ENCODE data around the gene EIF4B. TPM values are rescaled to one million over a fixed set of nuclear protein-coding genes. Genes with fewer than 3 reads are reported as not detected.

The EIF4B gene
- total and polyA plus RNA-seq, 2 of the 8 experiments (the other 6 are each of a cell fraction or from before 2014, with no cell fraction given), result 269 to 816 TPM

DNA sequence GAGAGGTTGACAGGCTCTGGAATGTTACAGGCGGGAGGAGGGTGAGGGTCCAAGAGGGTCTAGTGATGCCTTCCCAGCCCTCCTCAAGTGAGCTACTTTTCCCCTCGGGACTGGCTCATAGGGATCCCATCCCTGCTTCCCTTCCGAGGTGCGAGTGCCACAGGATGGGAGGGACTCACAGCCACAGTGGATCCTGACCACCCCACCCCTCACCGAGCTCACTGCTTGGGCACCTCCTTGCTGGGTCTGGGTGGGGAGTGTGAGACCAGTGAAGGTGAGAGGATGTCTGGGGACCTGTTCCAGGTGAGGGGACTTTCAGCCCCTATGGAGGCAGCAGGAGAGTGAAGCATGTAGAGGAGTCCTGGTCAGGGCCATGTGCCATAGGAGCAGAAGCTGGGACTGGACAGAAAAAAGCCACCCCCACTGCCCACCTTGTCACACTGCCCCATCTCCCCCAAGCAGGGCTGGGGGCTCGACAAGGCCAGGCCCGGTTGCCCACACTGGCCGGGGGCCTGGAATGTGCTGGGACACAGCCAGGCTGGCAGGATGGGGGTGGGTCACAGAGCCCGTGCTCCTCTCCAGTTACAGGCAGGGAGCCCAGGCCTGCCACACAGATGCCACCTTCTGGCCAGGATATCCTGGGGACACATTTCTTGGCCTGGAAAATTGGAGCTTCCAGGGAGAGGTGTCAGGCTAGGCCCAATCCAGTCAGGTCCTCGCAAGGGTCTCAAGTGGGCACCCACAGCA lies 42.0 kb downstream of the EIF4B start (continued):
- TF ChIP-seq, protein P1, sequence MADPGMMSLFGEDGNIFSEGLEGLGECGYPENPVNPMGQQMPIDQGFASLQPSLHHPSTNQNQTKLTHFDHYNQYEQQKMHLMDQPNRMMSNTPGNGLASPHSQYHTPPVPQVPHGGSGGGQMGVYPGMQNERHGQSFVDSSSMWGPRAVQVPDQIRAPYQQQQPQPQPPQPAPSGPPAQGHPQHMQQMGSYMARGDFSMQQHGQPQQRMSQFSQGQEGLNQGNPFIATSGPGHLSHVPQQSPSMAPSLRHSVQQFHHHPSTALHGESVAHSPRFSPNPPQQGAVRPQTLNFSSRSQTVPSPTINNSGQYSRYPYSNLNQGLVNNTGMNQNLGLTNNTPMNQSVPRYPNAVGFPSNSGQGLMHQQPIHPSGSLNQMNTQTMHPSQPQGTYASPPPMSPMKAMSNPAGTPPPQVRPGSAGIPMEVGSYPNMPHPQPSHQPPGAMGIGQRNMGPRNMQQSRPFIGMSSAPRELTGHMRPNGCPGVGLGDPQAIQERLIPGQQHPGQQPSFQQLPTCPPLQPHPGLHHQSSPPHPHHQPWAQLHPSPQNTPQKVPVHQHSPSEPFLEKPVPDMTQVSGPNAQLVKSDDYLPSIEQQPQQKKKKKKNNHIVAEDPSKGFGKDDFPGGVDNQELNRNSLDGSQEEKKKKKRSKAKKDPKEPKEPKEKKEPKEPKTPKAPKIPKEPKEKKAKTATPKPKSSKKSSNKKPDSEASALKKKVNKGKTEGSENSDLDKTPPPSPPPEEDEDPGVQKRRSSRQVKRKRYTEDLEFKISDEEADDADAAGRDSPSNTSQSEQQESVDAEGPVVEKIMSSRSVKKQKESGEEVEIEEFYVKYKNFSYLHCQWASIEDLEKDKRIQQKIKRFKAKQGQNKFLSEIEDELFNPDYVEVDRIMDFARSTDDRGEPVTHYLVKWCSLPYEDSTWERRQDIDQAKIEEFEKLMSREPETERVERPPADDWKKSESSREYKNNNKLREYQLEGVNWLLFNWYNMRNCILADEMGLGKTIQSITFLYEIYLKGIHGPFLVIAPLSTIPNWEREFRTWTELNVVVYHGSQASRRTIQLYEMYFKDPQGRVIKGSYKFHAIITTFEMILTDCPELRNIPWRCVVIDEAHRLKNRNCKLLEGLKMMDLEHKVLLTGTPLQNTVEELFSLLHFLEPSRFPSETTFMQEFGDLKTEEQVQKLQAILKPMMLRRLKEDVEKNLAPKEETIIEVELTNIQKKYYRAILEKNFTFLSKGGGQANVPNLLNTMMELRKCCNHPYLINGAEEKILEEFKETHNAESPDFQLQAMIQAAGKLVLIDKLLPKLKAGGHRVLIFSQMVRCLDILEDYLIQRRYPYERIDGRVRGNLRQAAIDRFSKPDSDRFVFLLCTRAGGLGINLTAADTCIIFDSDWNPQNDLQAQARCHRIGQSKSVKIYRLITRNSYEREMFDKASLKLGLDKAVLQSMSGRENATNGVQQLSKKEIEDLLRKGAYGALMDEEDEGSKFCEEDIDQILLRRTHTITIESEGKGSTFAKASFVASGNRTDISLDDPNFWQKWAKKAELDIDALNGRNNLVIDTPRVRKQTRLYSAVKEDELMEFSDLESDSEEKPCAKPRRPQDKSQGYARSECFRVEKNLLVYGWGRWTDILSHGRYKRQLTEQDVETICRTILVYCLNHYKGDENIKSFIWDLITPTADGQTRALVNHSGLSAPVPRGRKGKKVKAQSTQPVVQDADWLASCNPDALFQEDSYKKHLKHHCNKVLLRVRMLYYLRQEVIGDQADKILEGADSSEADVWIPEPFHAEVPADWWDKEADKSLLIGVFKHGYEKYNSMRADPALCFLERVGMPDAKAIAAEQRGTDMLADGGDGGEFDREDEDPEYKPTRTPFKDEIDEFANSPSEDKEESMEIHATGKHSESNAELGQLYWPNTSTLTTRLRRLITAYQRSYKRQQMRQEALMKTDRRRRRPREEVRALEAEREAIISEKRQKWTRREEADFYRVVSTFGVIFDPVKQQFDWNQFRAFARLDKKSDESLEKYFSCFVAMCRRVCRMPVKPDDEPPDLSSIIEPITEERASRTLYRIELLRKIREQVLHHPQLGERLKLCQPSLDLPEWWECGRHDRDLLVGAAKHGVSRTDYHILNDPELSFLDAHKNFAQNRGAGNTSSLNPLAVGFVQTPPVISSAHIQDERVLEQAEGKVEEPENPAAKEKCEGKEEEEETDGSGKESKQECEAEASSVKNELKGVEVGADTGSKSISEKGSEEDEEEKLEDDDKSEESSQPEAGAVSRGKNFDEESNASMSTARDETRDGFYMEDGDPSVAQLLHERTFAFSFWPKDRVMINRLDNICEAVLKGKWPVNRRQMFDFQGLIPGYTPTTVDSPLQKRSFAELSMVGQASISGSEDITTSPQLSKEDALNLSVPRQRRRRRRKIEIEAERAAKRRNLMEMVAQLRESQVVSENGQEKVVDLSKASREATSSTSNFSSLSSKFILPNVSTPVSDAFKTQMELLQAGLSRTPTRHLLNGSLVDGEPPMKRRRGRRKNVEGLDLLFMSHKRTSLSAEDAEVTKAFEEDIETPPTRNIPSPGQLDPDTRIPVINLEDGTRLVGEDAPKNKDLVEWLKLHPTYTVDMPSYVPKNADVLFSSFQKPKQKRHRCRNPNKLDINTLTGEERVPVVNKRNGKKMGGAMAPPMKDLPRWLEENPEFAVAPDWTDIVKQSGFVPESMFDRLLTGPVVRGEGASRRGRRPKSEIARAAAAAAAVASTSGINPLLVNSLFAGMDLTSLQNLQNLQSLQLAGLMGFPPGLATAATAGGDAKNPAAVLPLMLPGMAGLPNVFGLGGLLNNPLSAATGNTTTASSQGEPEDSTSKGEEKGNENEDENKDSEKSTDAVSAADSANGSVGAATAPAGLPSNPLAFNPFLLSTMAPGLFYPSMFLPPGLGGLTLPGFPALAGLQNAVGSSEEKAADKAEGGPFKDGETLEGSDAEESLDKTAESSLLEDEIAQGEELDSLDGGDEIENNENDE (IDR thresholded peaks at IDR 0.05; ENCODE audit: insufficient replicate concordance, low read length), result no peak
- TF ChIP-seq, protein P2, sequence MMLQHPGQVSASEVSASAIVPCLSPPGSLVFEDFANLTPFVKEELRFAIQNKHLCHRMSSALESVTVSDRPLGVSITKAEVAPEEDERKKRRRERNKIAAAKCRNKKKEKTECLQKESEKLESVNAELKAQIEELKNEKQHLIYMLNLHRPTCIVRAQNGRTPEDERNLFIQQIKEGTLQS (IDR thresholded peaks at IDR 0.05; ENCODE audit: insufficient read depth, low read depth, low read length), result no peak
- no peak for TF ChIP-seq SP2 (IDR thresholded peaks at IDR 0.05; ENCODE audit: low read length)
- TF ChIP-seq GABPA (IDR thresholded peaks at IDR 0.05; ENCODE audit: borderline replicate concordance, insufficient read depth, low read length), result no peak
- TF ChIP-seq YY1 (IDR thresholded peaks at IDR 0.05; ENCODE audit: low read depth, low read length), result no peak
- TF ChIP-seq EP300 (IDR thresholded peaks at IDR 0.05; ENCODE audit: borderline replicate concordance in 1 of 2, low read depth in 2 of 2, low read length in 2 of 2), result no peak
- peak; percentile 26 for TF ChIP-seq ASH2L (IDR thresholded peaks at IDR 0.05; ENCODE audit: low read length)
- no peak for TF ChIP-seq RFX5 (IDR thresholded peaks at IDR 0.05; ENCODE audit: borderline replicate concordance, low read depth, low read length)
- no peak for TF ChIP-seq POU5F1 (IDR thresholded peaks at IDR 0.05; ENCODE audit: low read depth, low read length)
- TF ChIP-seq MAFK (IDR thresholded peaks at IDR 0.05; ENCODE audit: low read depth, low read length), result no peak
